Stimulated activated CD8-positive, alpha-beta memory T cell treated with anti-CD3 and anti-CD28 coated beads, Interleukin-2, amount 100 ng/mL, for 1 hour (primary cell): ENCODE results near the gene LMF1.
"Not testable (repeated sequence)": the region's sequence is repeated elsewhere in the genome, so short reads cannot be mapped to it uniquely, and the experiment has no call there.

Experiments used
- DNase-seq, 2 donors: peaks; one replicate each; pipeline ENCODE4 v3.0.0-alpha.2; 2020; ENCODE audit warnings: low read depth in 2 of 2

Gene LMF1

DNA sequence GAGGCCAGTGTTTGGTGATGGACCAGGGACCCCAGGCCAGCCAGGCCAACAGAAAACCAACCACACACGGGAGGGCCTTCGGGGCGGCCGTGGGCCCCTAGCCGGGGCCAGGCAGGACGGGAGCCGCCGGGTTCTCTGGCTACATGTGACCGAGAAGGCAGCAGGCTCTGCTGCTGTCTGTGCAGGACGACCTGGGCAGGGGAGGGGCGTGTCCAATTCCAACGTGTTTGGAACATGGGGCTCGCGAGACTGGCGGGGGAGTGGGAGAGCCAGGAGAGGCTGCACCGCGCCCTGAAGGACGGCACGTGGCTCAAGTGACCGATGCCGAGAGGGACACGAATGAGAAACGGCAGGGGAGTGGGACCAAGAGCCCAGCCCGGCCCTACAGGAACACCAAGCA lies 75.4 kb downstream of the LMF1 start:
- no peak for DNase-seq

DNA sequence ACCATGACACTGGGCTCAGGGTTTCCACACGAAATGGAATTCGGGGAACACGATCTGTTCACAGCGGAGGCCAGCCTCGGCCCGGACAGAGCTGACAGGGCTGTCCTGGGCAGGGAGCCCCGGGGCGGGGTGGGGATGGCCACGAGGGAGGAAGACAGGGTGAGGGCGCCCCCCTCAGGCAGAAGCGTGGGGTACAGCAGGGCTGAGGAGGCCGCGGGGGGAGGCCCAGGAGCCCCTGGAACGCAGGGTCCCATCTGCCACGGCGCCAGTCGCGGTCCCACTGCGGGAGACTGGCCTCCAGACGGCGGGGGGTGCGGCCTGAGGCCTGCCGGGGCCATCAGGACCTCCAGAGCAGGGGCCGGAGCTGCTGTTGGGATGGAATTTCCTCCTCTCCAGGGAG lies 75.9 kb downstream of the LMF1 start:
- no peak for DNase-seq

DNA sequence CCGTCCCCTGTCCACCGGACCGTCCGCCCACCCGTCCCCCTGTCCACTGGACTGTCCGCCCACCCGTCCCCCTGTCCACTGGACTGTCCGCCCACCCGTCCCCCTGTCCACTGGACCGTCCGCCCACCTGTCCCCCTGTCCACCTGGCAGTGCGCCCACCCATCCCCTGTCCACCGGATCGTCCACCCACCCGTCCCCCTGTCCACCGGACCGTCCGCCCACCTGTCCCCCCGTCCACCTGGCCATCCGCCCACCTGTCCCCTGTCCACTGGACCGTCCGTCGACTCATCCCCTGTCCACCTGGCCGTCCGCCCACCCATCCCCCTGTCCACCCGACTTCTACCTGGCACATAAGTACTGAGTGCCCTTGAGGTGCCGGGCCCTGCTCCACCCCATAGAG lies 76.6 kb downstream of the LMF1 start:
- DNase-seq = no peak

DNA sequence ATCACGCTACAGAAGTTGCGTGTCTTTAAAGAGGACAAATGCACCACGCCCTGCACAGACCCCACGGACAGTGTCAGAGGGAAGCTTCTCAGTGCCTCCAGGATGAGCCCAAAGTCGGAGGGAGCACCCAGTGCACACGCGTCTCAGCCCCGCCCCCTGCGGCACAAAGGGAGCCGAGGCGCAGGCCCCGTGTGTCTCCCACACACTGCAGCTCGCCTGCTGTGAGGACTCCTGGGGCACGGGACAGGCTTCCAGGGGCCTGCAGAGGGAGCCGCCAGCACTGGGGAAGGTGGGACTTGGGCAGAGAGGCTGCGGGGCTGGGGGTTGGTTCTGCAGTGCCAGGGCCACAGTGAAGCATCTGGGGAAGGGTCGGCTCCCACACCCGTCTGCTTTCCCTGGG lies 77.4 kb downstream of the LMF1 start:
- DNase-seq = no peak

DNA sequence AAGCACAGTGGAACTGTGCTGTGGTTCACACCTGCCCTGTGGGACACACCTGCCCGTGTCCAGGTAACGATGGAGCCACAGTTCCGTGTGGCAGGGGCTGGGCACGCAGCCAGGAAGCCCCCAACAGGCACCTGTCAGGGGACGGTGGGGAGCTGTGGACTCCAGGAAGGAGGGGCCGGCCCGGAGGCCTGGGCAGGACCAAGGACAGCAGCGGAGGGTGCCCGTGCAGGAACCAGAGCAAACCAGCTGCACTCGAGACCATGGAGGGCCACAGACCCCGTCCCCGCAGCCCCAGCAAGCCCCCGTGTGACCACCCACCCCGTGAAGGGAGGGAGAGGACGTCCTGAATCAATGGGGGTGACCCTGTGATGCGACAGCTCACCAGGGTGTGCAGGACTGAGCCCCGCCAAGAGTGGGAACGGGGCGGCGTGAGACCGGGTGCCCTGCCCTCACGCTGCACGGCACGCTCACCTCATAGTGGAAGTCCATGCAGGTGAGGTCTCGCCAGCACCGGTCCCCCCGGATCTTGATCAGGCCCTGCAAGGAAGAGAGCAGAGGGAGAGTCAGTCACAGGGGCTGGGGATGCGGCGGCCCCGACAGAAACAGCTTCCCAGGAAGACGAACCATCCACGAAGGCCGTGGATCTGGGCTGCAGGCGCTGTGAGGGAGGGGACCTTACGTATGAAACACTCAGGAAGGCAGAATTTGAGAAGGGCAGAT lies 78.1 kb downstream of the LMF1 start:
- DNase-seq = no peak

DNA sequence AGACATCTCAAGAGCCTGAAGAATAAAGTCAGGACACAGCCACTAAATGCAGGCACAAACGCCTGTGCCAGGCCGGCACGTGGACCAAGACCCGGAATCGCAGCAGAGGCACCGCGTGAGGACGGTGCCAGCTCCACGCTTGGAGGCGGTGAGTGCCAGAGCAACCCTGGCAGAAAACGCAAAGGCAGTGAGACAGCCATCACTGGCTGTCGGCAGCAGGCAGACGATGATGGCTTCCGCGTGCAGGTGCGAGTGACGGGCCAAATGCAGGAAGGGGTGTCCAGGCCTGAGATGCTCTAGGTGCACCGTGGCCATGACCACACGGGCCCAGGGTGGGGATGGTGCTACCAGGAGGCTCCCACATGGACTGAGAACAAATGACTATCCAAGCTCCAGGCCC lies 78.8 kb downstream of the LMF1 start:
- no peak for DNase-seq

DNA sequence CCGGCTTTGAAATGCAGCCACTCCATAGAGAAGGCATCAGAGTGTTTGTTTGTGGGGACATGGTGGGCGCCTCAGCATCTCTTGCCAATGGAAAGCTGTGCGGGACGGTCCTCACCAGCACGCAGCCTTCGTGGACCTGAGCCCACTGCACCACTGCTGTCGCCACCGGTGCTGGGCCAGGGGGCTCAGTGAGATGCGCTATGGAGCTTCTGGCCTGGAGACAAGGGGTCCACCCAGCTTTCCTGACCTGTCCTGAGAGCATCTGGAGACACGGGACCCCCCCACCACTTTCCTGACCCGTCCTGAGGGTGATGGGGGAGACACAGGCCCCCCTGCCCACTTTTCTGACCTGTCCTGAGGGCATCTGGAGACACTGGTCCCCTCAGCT lies 79.4 kb downstream of the LMF1 start:
- no peak for DNase-seq

DNA sequence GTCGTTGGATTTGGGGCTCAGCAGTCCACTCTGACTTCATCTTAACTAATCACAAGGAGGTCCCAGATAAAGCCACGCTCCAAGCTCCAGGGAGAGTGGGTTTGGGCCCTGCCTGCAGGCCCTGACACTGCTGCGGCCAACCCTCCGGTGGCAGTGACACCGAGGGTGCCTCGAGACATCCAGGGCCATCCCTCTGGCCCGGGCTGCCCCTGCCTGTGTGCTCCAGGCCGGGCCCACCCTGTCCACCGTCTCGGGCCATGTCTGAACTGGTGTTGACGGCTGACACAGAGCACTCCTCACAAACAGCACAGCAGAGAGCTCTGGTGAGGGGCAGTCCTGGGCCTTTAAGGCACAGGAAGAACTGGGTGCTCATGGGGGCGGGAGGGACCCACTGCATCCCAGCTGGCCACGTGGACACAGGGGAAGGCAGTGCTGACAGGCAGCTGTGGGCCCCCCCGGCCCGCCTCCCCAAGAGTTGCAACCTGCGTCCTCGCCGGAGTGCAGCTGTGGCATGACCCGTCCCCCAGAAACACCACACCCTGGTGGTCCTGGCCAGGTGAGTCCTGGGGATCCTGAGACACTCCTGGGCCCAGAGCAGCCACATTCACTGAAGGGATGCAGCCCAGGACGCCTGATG lies 80.0 kb downstream of the LMF1 start:
- DNase-seq = no peak

DNA sequence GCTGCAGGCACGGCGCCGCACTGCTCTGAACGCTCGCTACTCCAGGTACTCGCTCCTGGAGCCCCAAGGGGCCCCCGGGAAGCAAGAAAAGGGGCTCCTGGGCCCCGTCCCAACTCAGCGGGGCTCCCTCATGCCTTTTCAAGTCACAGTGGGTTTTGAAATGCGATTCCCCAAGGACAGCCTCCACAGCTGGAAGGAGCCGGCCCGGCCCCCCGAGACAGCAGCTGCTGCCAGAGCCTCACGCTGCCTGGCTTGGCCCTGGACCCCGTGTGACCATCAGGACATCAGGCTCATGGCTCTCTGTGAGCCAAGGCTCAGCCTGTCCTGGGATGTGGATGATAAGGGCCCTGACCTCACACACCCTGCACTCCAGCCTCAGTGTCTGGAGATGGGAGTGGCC lies 80.6 kb downstream of the LMF1 start:
- no peak for DNase-seq

DNA sequence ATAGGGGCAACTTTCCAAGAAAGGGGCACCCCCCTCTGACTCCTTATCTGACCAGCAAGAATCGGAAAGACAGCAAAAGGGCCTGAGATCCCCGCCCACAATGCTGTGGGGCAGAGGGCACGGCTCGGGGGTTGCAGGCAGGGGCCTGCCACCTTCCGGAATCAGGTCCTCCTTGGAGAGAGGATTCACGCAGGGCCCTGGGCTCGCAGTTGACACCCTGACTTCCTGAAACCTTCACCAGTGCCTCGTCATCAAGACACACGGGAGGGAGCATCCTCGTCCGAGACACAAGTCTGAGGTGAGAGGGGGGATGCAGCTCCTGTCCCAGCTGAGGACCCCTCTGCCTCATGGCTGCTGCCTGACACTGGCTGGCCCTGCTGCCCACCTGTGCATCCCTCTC lies 81.2 kb downstream of the LMF1 start:
- no peak for DNase-seq

DNA sequence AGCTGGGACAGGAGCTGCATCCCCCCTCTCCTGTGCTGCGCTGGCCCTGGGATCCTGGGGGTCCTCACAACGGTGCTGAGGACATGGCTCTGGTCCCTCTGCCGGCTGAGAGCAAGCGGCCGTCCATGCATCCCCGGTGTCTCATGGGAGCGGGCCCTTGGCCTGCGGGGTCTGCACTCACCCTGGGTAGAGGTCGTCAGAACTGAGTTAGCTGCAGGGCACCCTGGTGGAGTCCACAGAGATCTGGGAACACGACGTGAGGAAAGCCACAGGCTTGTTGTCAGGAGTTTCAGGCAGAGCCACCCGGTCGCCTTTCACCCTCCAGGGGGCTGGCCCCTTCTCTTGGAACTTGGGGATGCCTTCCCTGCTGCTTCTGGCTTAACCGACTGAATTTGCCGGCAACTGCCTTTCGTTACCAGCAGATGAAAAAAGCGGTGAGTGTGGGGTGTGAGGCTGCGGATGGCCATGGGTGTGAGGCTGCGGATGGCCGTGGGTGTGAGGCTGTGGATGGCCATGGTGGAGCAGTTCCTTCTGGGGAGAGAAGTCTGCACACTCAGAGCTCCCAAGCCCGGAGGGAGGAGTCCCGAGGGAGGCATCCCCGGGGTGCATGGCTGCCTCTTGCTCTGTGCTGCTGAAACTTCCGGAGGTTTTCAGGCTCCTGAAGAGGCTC lies 81.7 kb downstream of the LMF1 start:
- no peak for DNase-seq

DNA sequence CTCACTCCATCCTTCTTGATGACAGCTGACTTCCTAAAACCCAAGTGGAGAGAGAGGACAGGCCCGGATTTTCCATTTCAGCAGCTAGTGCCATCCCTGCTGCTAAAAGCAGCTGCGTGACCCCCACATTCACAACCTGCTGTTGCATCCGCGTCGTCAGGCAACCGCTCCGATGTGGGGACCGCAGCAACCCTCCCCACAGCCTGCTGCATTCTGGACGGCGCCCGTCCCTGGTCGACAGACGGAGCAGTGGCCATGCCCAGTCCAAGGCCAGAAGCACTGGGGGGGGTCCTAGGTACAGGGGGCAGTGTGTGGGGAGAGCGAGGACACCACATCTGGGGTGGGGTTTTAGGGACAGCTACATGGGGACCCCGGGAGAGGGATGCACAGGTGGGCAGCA lies 82.3 kb downstream of the LMF1 start:
- DNase-seq = not testable (repeated sequence)

DNA sequence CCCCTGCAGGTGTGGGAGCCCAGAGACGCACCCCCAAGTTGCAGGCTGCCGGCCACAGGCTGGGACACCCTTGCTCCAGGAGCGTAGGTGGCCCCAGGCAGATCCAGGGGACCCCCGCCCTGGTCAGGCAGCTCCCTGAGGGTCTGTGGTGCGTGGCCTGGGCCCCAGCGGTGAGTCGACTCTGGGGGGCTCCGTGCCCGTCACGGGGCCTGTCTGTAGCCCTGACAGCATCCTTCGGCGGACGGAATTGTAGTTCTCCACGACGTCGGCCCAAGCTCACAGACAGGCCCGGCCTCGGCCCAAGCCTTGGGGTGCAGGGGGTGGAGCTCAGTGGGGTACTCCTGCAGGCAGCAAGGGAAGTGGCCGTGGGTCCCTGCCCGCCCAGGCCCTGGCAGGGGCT lies 82.9 kb downstream of the LMF1 start:
- DNase-seq = no peak

DNA sequence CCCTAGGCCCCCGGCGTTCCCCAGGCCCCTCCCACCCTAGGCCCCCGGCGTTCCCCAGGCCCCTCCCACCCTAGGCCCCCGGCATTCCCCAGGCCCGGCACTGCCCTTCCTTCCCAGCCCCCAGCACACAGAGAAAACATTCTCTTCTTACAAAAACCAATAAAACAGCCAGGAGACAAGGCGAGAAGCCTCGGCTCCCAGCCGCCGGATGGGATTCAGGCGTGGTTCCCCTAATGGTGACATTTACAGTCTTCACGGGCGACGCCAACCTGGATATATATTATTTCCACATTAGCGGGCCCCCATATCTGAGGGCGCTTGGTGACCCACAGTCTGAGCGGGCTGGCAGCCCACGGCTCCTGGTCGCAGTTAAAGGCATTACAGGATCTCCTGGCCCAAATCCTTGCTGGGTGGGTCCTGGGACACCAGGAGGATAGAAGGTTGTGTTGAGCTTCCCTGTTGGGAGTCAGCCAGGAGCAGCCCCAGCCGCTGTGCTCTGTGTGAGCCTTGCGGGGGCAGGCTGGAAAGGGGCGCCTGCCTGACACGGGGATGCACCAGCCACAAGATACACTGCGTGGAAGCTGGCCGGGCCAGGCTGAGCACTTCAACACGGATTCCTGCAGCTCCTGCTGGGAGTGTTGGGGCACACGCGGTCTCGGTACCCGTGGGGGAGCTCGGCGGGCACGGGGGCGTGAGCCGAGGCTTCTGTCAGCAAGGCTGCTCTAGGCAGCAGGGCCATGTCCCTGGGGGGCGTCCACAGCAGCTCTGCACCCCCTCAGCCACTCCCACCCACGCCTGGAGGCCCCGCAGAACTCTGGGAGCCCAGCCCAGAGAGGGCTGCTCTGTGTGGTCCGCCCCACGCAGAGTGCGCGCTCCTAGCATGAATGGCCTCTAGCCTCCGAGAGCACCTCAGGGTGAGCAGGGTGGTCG lies 83.7 kb downstream of the LMF1 start:
- no peak for DNase-seq

DNA sequence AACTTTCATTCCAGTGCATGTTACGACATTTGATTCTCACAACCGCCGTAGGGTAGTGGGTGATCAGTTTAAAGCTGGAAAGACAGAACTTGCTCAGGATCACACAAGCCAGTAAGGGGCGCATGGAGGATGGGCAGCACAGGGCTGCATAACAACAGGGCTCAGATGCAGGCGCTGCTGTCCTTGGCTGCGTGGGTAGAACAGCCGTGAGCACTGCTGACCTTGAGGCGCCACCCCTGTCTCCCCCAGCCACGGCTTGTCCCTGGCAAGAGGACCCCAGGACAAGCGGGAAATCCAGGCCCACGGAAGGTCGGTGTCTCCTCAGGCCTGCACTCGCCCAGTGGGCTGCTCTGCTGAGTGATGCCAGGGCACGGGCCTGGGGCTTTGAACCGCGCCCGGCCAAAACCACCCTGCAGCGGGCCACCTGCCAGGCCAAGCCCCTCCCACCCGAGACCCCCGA lies 84.7 kb downstream of the LMF1 start:
- no peak for DNase-seq

DNA sequence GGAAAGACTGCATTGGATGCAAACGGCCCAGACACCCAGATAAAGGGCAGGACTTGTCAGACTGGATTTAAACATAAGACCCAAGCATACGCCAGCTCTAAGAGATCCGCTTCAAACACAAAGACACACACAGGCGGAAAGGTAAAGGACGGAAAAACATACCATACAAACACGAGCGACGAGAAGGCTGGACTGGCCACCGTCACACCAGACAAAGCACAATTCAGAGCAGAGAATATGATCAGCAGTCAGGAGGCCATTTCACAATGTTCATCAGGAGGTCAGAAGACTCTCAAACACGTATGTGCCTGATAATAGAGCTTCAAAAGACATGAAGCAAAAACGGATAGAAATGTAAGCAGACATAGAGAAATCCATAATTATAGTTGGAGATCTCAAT lies 85.4 kb downstream of the LMF1 start:
- DNase-seq = no peak

DNA sequence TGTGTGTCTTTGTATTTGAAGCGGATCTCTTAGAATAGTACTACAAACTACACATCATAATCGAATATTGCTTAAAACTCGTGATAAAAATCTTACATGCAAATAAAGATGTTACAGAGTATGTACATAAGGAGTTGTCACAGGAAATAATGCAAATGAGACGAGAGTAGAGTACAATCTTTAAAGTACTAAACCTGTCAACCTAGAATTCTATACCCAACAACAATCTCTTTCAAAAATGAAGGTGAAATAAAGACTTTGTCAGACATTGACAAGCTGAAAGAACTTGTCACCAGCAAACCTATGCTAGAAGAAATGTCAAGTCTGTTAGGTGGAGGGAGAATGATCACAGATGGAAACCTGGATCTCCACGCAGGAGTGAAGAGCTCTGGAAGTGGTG lies 86.6 kb downstream of the LMF1 start:
- DNase-seq = no peak

DNA sequence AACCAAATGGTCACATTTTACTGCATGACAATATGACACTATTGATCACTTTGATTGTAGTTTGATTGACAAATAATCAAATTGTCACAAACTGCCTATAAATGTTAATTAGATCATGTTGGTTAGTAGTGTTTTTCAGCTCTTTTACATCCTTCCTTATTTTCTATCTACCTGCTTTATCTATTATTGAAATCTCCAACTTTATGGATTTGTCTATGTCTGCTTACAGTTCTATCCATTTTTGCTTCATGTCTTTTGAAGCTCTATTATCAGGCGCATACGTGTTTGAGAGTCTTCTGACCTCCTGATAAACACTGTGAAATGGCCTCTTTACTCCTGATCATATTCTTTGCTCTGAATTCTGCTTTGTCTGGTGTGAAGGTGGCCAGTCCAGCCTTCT lies 87.0 kb downstream of the LMF1 start:
- no peak for DNase-seq

DNA sequence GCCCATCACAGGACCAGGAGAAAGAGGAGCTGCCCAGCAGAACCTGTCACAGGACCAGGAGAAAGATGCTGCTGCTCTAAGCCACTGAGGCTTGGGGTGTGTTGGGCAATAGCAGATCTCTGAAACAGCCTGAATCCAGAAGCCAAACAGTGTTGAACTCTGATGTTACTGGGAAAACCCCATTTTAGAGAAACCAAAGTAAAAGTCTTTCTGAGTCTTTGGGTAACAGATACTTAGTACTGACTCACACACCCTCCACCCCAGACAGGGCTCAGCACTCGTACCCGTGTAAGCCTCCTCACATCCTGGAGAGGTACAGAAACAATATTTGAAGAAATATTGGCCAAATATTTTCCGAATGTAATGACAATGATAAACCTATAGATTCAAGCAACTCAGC lies 87.4 kb downstream of the LMF1 start:
- DNase-seq = no peak

DNA sequence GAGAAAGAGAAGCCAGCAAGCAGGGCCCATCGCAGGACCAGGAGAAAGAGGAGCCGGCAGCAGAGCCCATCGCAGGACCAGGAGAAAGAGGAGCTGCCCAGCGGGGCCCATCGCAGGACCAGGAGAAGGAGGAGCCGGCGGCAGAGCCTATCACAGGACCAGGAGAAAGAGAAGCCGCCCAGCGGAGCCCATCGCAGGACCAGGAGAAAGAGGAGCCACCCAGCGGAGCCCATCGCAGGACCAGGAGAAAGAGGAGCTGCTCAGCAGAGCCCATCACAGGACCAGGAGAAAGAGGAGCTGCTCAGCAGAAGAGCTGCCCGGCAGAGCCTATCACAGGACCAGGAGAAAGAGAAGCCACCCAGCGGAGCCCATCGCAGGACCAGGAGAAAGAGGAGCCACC lies 88.1 kb downstream of the LMF1 start:
- not testable (repeated sequence) for DNase-seq

DNA sequence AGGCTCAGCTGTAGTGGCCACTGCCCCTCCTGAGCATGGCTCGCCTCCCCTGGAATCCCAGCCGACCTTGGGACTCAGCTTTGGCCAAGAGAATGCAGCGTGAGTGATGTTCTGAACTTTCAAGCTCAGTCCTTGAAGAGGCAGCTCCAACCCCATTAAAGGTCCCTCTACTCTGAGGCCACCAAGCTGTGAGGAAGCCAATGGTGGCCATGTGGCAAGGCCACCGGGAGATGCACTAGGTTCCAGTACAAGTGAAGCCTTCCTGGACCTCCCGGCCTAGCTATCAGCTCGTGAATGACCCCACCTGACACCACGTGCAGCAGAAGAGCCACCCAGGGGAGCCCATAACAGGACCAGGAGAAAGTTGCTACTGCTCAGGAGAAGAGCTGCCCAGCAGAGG lies 88.5 kb downstream of the LMF1 start:
- no peak for DNase-seq
